Glomerular endothelial cell (primary cell): Measurements from ENCODE around the gene DRG1. TPM values are rescaled to one million over a fixed set of nuclear protein-coding genes. Genes with fewer than 3 reads are reported as not detected.
A peak's percentile ranks its signal among the peaks of the same experiment; 100 is the strongest.
"Not testable (repeated sequence)": the region's sequence is repeated elsewhere in the genome, so short reads cannot be mapped to it uniquely, and the experiment has no call there.

Source experiments
- DNase-seq: peaks from one replicate; pipeline ENCODE4 v3.0.0-alpha.2; 2011; ENCODE audit warnings: low read depth, low spot score; ENCODE audit errors: extremely low read depth
- total RNA-seq: library from RNA; depleted of rRNA; stranded (reverse); fragments of >200 nt; gene quantifications from 2 replicates; pipeline ENCODE4 v1.2.3, GENCODE V29; 2015

Gene DRG1
- total RNA-seq, 1 donor from 2014 or later, result 54.5 TPM

DNA sequence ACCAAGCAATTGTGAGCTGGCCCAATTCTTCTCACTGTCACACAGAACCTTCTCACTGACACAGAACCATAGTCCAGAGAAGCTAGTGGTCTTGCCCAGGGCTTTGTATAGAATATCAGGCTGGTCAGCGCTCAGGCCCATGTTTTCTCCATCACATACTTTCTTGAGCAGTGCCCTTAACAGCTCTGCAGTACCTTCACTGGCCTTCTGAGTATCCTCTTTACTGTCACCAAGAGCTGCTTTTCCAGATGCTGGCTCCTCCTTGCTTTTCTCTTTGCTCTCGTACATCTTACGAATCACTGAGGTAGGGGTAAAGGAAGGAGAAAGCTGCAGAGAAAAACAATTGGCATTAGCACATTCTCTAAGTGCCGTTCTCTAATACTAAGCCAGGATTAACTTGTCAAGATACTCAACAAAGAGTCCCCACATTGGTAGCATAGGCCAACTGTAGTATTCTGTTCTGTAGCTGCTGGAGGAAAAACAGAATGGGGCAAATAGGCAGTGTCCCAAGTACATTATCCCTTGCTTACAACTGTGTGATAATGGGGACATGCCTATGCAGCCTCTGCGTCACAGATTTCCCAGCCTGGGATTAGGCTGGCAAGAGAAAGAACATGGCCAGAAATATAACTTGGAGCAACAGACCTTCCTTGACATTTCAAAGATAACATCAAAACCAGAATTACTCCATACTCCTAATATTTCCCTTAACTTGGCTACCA is 43.5 kb downstream of the DRG1 start:
- DNase-seq, result no peak

- DNase-seq, result no peak
Measured at GRCh38 chr22:31443516-31443915, 44.1 kb downstream of the DRG1 start.

DNA sequence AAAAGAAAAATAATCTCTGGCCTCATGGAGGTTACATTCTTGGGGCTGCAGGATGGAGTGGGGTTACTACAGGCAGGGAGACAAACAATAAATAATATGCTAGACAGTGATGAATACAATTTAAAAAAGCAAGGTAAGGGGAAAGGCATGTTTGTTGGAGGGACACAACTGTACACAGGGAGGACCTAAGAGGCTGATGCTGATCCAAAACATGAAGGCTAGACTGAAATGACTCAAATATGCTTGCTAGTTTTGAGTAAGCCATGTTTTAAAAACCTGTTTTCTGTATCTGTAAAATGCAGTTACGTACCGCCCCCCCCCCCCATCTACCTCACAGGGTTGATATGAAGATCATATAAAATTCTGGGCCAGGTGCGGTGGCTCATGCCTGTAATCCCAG is 46.2 kb downstream of the DRG1 start:
- no peak for DNase-seq

DNA sequence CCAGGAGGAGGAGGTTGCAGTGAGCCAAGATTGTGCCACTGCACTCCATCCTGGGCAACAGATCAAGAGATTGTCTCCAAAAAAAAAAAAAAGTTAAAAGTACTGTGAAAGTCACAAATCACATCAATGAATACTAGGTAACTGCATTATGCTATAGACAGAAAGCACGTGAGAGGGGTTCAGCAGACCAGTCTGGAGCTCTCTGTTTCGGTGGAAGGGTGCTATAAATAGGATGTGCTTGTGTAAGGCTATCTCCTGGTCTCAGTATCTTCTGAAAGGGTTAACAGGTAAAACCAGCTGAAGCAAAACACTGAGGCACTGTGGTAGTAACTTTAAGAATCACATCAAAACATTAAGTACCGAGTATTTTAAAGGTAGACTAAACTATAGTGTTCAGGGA is 46.8 kb downstream of the DRG1 start:
- no peak for DNase-seq

- DNase-seq, result no peak
Measured at GRCh38 chr22:31446767-31447166, 47.4 kb downstream of the DRG1 start.

DNA sequence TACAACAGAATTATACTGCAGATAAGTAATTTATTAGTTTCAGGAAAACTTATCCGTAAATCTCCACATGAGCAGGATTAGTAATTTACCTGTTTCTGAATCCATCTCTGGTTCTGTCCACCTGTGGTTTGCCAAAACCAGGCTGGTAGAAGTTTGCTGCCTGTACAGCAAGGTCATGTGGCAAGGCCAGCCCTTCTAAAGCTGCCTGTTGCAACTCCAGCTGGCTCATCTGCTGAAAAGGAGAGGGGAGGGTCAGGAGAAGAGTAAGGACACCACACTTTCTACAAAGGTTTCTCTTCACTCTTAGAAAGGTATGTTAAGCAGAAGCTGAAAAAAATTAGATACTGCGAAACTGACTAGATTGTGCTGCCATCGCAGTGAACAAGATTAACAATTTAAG is 47.9 kb downstream of the DRG1 start:
- DNase-seq, result no peak

DNA sequence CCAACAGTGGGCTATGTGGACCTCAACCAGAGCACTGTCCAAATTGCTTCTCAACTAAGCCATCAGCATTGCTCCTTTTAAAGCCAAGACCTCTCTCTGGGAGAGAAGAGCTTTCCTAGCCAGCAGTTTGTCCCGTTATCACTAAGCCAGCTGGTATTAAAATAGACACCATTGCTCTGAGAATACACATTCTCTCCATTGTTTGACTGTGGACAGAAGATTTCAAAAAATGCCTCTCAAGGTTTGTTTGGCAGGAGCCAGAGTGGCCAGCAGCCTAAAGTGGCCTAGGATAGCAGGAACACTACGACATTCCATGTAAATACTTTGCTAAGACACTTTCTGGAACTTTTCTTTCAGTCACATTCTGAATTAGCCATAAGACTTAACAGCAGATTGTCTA is 49.0 kb downstream of the DRG1 start:
- DNase-seq, result no peak

- no peak for DNase-seq
Measured at GRCh38 chr22:31449506-31449905, 50.1 kb downstream of the DRG1 start.

GRCh38 chr22:31451709-31452571 is 52.5 kb downstream of the DRG1 start:
- peak; percentile 23 for DNase-seq

- no peak for DNase-seq
Measured at GRCh38 chr22:31461699-31462098, 62.3 kb downstream of the DRG1 start.

GRCh38 chr22:31465307-31465706 is 65.9 kb downstream of the DRG1 start:
- DNase-seq, result no peak

GRCh38 chr22:31474743-31475142 is 75.3 kb downstream of the DRG1 start:
- no peak for DNase-seq

- no peak for DNase-seq
Measured at GRCh38 chr22:31475800-31476199, 76.4 kb downstream of the DRG1 start.

DNA sequence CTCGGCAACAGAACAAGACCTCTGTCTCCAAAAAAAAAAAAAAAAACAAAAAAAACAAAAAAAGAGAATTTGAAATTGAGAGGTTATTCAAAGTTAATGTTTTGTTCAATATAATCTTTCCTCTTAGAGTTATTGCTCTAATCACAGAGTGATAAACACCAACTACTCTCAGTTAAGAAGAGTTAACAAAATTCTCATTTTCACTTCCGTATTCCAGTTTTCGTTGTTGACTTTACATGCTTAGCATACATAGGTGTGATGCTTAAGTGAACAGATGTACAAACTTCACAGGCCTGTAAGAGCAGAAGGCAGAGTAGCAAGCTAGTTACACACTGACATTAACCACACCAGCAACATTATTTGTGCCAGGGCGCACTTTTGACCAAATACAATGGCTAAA is 77.9 kb downstream of the DRG1 start:
- no peak for DNase-seq

DNA sequence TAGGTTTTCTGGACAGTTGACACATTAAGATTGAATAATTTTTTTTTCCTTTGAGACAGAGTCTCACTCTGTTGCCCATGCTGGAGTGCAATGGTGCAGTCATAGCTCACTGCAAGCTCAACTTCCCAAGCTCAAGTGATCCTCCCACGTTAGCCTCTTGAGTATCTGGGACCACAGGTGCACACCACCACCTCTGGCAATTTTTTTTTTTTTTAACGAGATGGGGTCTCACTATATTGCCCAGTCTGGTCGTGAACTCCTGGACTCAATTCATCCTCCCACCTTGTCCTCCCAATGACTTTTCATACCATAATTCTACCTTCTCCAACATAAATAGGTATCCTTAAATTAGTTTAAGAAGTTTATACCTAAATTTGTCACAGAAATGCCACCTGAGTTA is 81.7 kb downstream of the DRG1 start:
- DNase-seq, result no peak

DNA sequence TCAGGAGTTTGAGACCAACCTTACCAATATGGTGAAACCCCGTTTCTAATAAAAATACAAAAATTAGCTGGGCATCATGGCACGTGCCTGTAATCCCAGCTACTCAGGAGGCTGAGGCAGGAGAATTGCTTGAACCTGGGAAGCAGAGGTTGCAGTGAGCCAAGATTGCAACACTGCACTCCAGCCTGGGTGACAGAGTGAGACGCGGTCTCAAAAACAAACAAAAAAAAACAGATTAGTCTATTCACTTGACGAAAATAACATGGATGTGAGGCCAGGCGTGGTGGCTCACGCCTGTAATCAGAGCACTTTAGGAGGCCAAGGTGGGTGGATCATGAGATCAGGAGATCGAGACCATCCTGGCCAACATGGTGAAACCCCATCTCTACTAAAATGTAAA is 83.1 kb downstream of the DRG1 start:
- DNase-seq, result not testable (repeated sequence)

Other genes with a start within 250 kb of the DRG1 start
- 24.1 and 28.4 TPM in 2 replicates for gene RNF185, start 239.4 kb upstream of the DRG1 start, total RNA-seq
- gene LIMK2, start 187.3 kb upstream of the DRG1 start, total RNA-seq, result 71.2 and 108 TPM in 2 replicates
- 21.9 and 26.5 TPM in 2 replicates for gene PIK3IP1, start 107.1 kb upstream of the DRG1 start, total RNA-seq
- 14.7 and 20.4 TPM in 2 replicates for gene PATZ1, start 53.3 kb upstream of the DRG1 start, total RNA-seq
- gene EIF4ENIF1, start 90.2 kb downstream of the DRG1 start, total RNA-seq, result 11.3 and 32.0 TPM in 2 replicates
- 16.5 and 19.8 TPM in 2 replicates for gene SFI1, start 96.9 kb downstream of the DRG1 start, total RNA-seq